ENCODE data around the gene LRP2BP. TPM values are rescaled to one million over a fixed set of nuclear protein-coding genes. Genes with fewer than 3 reads are reported as not detected.

LRP2BP gene
- total RNA-seq, 1 experiment from 2014 or later = 0.26 TPM

DNA sequence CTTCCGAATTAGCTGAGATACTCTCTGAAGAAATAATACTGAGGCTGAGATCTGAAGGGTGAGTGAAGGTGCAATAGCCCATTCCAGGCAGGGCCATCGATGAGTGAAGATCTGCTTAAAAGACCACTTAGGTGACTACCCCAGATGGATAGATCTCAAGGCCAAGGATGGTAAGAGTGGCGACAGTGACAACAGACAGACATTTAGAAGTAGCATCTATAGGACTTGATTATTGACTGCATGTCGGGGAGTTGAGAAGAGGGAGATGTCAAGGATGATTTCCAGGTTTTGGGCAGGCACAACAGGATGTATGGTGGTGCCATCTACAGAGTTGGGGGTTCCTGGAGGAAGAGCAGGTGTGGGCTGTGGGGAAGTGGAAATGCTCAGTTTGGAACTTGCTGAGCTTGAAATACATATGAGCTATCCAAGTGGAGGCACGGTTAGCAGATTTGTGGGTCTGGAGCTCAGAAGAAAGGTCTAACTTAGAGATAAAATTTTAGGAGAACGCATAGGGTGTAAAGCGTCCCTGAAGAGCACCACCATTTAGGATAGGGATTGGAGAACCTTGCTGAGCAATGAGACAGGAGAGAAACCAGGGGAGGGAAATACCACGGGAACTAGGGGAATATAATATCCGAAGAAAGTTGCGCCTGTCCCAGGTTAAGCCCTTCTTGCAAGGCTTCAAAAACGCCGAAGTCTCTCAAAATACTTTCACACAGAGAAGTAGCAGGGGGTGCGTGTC, 29.4 kb upstream of the LRP2BP start:
- peaks cover 10% of the 10 kb centered on the region; the same call in 1 of the 2 replicates for H3K79me2 ChIP-seq (ENCODE audit: low read length)
- peaks cover 11% of the 10 kb centered on the region for H3K4me1 ChIP-seq (ENCODE audit: low read length)
- H3K27ac ChIP-seq (ENCODE audit: low read length) = no peak overlapping the region
- H3K4me2 ChIP-seq (ENCODE audit: low read depth, low read length, poor library complexity, severe bottlenecking) = peak overlapping the region; percentile 79
- H3K9me3 ChIP-seq (ENCODE audit: low read length) = no peaks in the 10 kb centered on the region
- no peaks in the 10 kb centered on the region for H3K27me3 ChIP-seq (ENCODE audit: low read length)
- H3K9me2 ChIP-seq (replicated peaks; ENCODE audit: insufficient read depth, low read length) = no peaks in the 10 kb centered on the region
- H3K36me3 ChIP-seq (ENCODE audit: insufficient read depth, low read length) = no peaks in the 10 kb centered on the region
- H3K9ac ChIP-seq (ENCODE audit: low read length) = peak overlapping the region; percentile 75
- no peaks in the 10 kb centered on the region for H4K20me1 ChIP-seq (ENCODE audit: insufficient read depth, low read depth, low read length)
- DNase-seq = peak; percentile 41
- H2AFZ ChIP-seq (ENCODE audit: low read length) = peak overlapping the region; percentile 75; the same call in 1 of the 2 replicates
- peak overlapping the region; percentile 84 for H3K4me3 ChIP-seq (ENCODE audit: low read length)

GRCh38 chr4:185421366-185422124, 25.8 kb upstream of the LRP2BP start:
- H3K79me2 ChIP-seq (ENCODE audit: low read length) = peaks cover 10% of the 10 kb centered on the region; the same call in 1 of the 2 replicates
- H3K36me3 ChIP-seq (ENCODE audit: insufficient read depth, low read length) = no peaks in the 10 kb centered on the region
- peaks cover 11% of the 10 kb centered on the region for H3K4me1 ChIP-seq (ENCODE audit: low read length)
- no peak overlapping the region for H2AFZ ChIP-seq (ENCODE audit: low read length)
- H3K4me2 ChIP-seq (ENCODE audit: low read depth, low read length, poor library complexity, severe bottlenecking) = no peak overlapping the region
- no peaks in the 10 kb centered on the region for H3K9me3 ChIP-seq (ENCODE audit: low read length)
- H3K4me3 ChIP-seq (ENCODE audit: low read length) = no peak overlapping the region
- H3K27me3 ChIP-seq (ENCODE audit: low read length) = no peaks in the 10 kb centered on the region
- no peaks in the 10 kb centered on the region for H4K20me1 ChIP-seq (ENCODE audit: insufficient read depth, low read depth, low read length)
- no peak overlapping the region for H3K9ac ChIP-seq (ENCODE audit: low read length)
- no peaks in the 10 kb centered on the region for H3K9me2 ChIP-seq (replicated peaks; ENCODE audit: insufficient read depth, low read length)
- no peak overlapping the region for H3K27ac ChIP-seq (ENCODE audit: low read length)
- no peak for DNase-seq

DNA sequence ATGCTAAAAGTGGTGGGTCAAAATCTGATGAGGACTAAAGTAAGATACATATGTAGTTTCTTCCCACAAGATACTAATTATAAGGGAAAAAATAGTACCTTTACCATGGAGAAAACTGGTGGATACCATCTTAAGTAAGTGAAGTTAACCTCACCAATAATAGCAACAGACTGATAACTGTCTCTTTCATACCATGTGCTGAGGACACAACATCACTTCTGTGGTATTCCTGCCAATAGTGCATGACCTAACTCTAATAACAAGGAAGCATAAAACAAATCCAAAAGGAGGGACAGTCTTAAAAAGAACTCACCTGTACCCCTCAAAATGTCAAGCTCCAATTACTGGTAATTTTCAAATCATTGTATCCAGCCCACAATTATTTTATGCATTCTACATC, 21.2 kb upstream of the LRP2BP start:
- DNase-seq = no peak
- Histone ChIP-seq H3K79me2 (ENCODE audit: low read length) (no peaks in the 10 kb centered on the region), H4K20me1 (ENCODE audit: insufficient read depth, low read depth, low read length) (no peaks in the 10 kb centered on the region), H3K9ac (ENCODE audit: low read length) (no peak overlapping the region), H3K9me2 (replicated peaks; ENCODE audit: insufficient read depth, low read length) (no peaks in the 10 kb centered on the region), H3K27me3 (ENCODE audit: low read length) (no peaks in the 10 kb centered on the region), H3K4me2 (ENCODE audit: low read depth, low read length, poor library complexity, severe bottlenecking) (no peak overlapping the region), H2AFZ (ENCODE audit: low read length) (no peak overlapping the region), H3K36me3 (ENCODE audit: insufficient read depth, low read length) (no peaks in the 10 kb centered on the region), H3K9me3 (ENCODE audit: low read length) (no peaks in the 10 kb centered on the region), H3K27ac (ENCODE audit: low read length) (no peak overlapping the region), H3K4me3 (ENCODE audit: low read length) (no peak overlapping the region), H3K4me1 (ENCODE audit: low read length) (no peaks in the 10 kb centered on the region)

DNA sequence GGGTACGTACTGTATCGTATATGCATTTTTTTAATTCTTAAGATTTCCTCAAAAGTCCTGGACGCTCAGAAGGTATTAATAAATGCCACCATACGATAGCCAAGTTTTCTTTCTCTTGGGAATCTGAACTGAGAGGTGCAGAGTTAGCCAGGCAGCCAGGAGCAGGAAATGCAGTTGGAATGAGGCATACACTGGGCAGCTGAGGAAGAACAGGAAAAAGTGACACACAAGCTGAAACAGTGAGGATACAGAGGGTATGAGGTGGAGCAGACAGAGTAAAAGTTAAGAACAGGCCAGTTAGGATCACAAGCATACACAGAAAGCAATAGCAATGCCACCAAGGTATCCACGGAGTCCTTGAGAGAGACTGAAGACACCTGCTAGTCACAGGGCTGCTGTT, 16.7 kb upstream of the LRP2BP start:
- H2AFZ ChIP-seq (ENCODE audit: low read length) = no peak overlapping the region
- no peaks in the 10 kb centered on the region for H3K36me3 ChIP-seq (ENCODE audit: insufficient read depth, low read length)
- no peak for DNase-seq
- no peaks in the 10 kb centered on the region for H4K20me1 ChIP-seq (ENCODE audit: insufficient read depth, low read depth, low read length)
- no peaks in the 10 kb centered on the region for H3K4me1 ChIP-seq (ENCODE audit: low read length)
- H3K27me3 ChIP-seq (ENCODE audit: low read length) = no peaks in the 10 kb centered on the region
- H3K9ac ChIP-seq (ENCODE audit: low read length) = no peak overlapping the region
- H3K79me2 ChIP-seq (ENCODE audit: low read length) = no peaks in the 10 kb centered on the region
- H3K4me3 ChIP-seq (ENCODE audit: low read length) = no peak overlapping the region
- no peaks in the 10 kb centered on the region for H3K9me3 ChIP-seq (ENCODE audit: low read length)
- H3K27ac ChIP-seq (ENCODE audit: low read length) = no peak overlapping the region
- no peak overlapping the region for H3K4me2 ChIP-seq (ENCODE audit: low read depth, low read length, poor library complexity, severe bottlenecking)
- no peaks in the 10 kb centered on the region for H3K9me2 ChIP-seq (replicated peaks; ENCODE audit: insufficient read depth, low read length)

DNA sequence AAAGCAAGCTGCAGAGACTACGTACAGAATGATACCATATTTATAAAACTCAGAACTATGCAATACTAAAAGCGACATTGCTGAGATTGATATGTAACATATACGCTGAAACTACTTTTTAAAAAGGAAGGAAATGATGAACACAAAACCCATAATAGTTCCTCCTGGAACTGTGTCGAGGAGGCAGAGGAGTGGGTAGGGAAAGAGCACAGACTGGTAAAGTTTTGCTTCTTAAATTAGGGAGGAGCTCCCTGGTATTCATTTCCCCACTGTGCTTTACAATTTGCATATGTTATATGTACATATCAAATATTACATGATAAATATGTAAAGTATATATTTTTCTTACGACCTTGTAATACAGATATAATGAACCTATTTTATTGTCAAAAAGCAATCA, 16.1 kb upstream of the LRP2BP start:
- no peak overlapping the region for H3K4me3 ChIP-seq (ENCODE audit: low read length)
- H3K4me1 ChIP-seq (ENCODE audit: low read length) = no peaks in the 10 kb centered on the region
- no peaks in the 10 kb centered on the region for H3K9me3 ChIP-seq (ENCODE audit: low read length)
- no peaks in the 10 kb centered on the region for H3K9me2 ChIP-seq (replicated peaks; ENCODE audit: insufficient read depth, low read length)
- no peak overlapping the region for H3K27ac ChIP-seq (ENCODE audit: low read length)
- H3K79me2 ChIP-seq (ENCODE audit: low read length) = no peaks in the 10 kb centered on the region
- H3K4me2 ChIP-seq (ENCODE audit: low read depth, low read length, poor library complexity, severe bottlenecking) = no peak overlapping the region
- H2AFZ ChIP-seq (ENCODE audit: low read length) = no peak overlapping the region
- no peak for DNase-seq
- no peak overlapping the region for H3K9ac ChIP-seq (ENCODE audit: low read length)
- H3K36me3 ChIP-seq (ENCODE audit: insufficient read depth, low read length) = no peaks in the 10 kb centered on the region
- no peaks in the 10 kb centered on the region for H3K27me3 ChIP-seq (ENCODE audit: low read length)
- no peaks in the 10 kb centered on the region for H4K20me1 ChIP-seq (ENCODE audit: insufficient read depth, low read depth, low read length)

DNA sequence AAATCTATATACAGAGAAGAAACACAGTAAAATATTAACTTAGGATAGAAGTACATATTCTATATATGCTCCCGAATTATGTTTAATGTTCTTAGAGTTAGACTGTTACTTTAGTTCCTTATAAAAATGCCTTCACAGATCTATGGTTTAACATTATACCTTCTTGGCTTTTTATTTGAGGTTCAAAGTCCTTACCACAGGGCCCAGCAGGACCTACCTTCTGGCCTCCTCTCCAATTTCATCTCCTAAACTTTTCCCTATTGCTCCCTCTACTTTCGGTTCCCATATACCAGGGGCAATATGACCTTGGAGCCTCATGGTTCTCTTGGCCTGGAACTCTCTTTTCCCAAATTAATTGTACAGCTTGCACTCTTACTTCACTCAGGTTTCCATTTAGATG, 12.7 kb upstream of the LRP2BP start:
- no peaks in the 10 kb centered on the region for H3K27me3 ChIP-seq (ENCODE audit: low read length)
- no peaks in the 10 kb centered on the region for H3K9me3 ChIP-seq (ENCODE audit: low read length)
- no peaks in the 10 kb centered on the region for H3K36me3 ChIP-seq (ENCODE audit: insufficient read depth, low read length)
- no peaks in the 10 kb centered on the region for H3K79me2 ChIP-seq (ENCODE audit: low read length)
- peaks cover 11% of the 10 kb centered on the region for H3K4me1 ChIP-seq (ENCODE audit: low read length)
- H3K9me2 ChIP-seq (replicated peaks; ENCODE audit: insufficient read depth, low read length) = no peaks in the 10 kb centered on the region
- H3K9ac ChIP-seq (ENCODE audit: low read length) = no peak overlapping the region
- no peak overlapping the region for H3K27ac ChIP-seq (ENCODE audit: low read length)
- DNase-seq = no peak
- H2AFZ ChIP-seq (ENCODE audit: low read length) = no peak overlapping the region
- no peak overlapping the region for H3K4me2 ChIP-seq (ENCODE audit: low read depth, low read length, poor library complexity, severe bottlenecking)
- no peak overlapping the region for H3K4me3 ChIP-seq (ENCODE audit: low read length)
- H4K20me1 ChIP-seq (ENCODE audit: insufficient read depth, low read depth, low read length) = no peaks in the 10 kb centered on the region

GRCh38 chr4:185405296-185405999, 9.7 kb upstream of the LRP2BP start:
- H3K9ac ChIP-seq (ENCODE audit: low read length) = no peak overlapping the region
- DNase-seq = no peak
- no peaks in the 10 kb centered on the region for H4K20me1 ChIP-seq (ENCODE audit: insufficient read depth, low read depth, low read length)
- H3K4me2 ChIP-seq (ENCODE audit: low read depth, low read length, poor library complexity, severe bottlenecking) = no peak overlapping the region
- H3K9me2 ChIP-seq (replicated peaks; ENCODE audit: insufficient read depth, low read length) = no peaks in the 10 kb centered on the region
- H3K79me2 ChIP-seq (ENCODE audit: low read length) = no peaks in the 10 kb centered on the region
- H3K27ac ChIP-seq (ENCODE audit: low read length) = peak overlapping the region; percentile 53
- no peak overlapping the region for H2AFZ ChIP-seq (ENCODE audit: low read length)
- no peaks in the 10 kb centered on the region for H3K27me3 ChIP-seq (ENCODE audit: low read length)
- no peak overlapping the region for H3K4me3 ChIP-seq (ENCODE audit: low read length)
- H3K36me3 ChIP-seq (ENCODE audit: insufficient read depth, low read length) = no peaks in the 10 kb centered on the region
- H3K4me1 ChIP-seq (ENCODE audit: low read length) = peaks cover 11% of the 10 kb centered on the region
- H3K9me3 ChIP-seq (ENCODE audit: low read length) = no peaks in the 10 kb centered on the region

DNA sequence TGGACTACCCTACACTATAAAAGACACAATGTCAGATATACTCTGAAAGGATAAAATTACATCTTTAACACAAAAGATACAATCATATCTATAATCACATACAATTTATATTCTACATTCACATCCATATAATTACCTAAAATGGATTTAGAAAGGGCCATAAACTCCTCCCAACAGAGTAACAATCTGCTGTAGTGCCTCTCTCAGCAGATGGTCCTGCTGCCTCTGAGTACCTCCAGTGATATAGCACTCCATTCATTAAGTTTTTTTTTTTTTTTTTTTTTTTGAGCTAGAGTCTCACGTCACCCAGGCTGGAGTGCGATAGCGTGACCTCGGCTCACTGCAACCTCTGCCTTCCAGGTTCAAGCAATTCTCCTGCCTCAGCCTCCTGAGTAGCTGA, 8.3 kb upstream of the LRP2BP start:
- H3K9me3 ChIP-seq (ENCODE audit: low read length) = no peaks in the 10 kb centered on the region
- no peaks in the 10 kb centered on the region for H3K9me2 ChIP-seq (replicated peaks; ENCODE audit: insufficient read depth, low read length)
- no peaks in the 10 kb centered on the region for H4K20me1 ChIP-seq (ENCODE audit: insufficient read depth, low read depth, low read length)
- no peak overlapping the region for H3K9ac ChIP-seq (ENCODE audit: low read length)
- H3K27ac ChIP-seq (ENCODE audit: low read length) = no peak overlapping the region
- peaks cover 5% of the 10 kb centered on the region; the same call in 1 of the 2 replicates for H3K36me3 ChIP-seq (ENCODE audit: insufficient read depth, low read length)
- H3K4me1 ChIP-seq (ENCODE audit: low read length) = peaks cover 14% of the 10 kb centered on the region
- no peaks in the 10 kb centered on the region for H3K79me2 ChIP-seq (ENCODE audit: low read length)
- H3K27me3 ChIP-seq (ENCODE audit: low read length) = no peaks in the 10 kb centered on the region
- no peak for DNase-seq
- no peak overlapping the region for H3K4me3 ChIP-seq (ENCODE audit: low read length)
- H2AFZ ChIP-seq (ENCODE audit: low read length) = no peak overlapping the region
- H3K4me2 ChIP-seq (ENCODE audit: low read depth, low read length, poor library complexity, severe bottlenecking) = no peak overlapping the region
